Gastrocnemius medialis (tissue), 4 donors: Measurements from ENCODE around the gene SPACA7.

Experiments used
- CTCF ChIP-seq, 5 experiments: fragments of 450-650 bp in 3 of 5; fragments of 200-600 bp in 2 of 5; sonication (generic) in 2 of 5; IDR thresholded peaks in 4 of 5; conservative IDR thresholded peaks in 1 of 5; 1 replicate in 4 of 5; 2 replicates in 1 of 5; pipeline ENCODE4 v1.5.1; 2016 to 2019; ENCODE audit warnings: antibody characterized with exemption in 5 of 5, mild to moderate bottlenecking in 3 of 5, moderate library complexity in 3 of 5
- POLR2A ChIP-seq, 2 donors: fragments of 450-650 bp; IDR thresholded peaks; one replicate each; pipeline ENCODE4 v1.6.1; 2017; ENCODE audit warnings: antibody characterized with exemption in 2 of 2, mild to moderate bottlenecking in 2 of 2, moderate library complexity in 2 of 2

GRCh38 chr13:112348642-112349345 lies 27.4 kb upstream of the SPACA7 start:
- TF ChIP-seq CTCF (IDR thresholded peaks at IDR 0.05 in 4 of 5, conservative IDR thresholded peaks at IDR 0.05 in 1 of 5) (no peak), POLR2A (IDR thresholded peaks at IDR 0.05) (no peak)
